Gastroesophageal sphincter (tissue), 4 donors: ENCODE measurements around the gene KCTD19. TPM values are rescaled to one million over a fixed set of nuclear protein-coding genes. Genes with fewer than 3 reads are reported as not detected.
"Not testable (repeated sequence)": the region's sequence is repeated elsewhere in the genome, so short reads cannot be mapped to it uniquely, and the experiment has no call there.

ENCODE experiments used
- ATAC-seq: fragments of 150-250 bp; one replicate; pipeline ENCODE4 v1.9.1; 2016; ENCODE audit warnings: mild to moderate bottlenecking, moderate library complexity
- H3K27ac ChIP-seq, 4 donors: fragments of 200-600 bp; sonication (generic) in 3 of 4; 1 replicate in 3 of 4; 2 replicates in 1 of 4; pipeline ENCODE4 v1.5.1; 2016 to 2019
- H3K27me3 ChIP-seq: fragments of 200-600 bp; sonication (generic); one replicate; pipeline ENCODE4 v1.5.1; 2019
- H3K36me3 ChIP-seq, 2 donors: fragments of 200-600 bp; sonication (generic); one replicate each; pipeline ENCODE4 v1.5.1; 2019; ENCODE audit warnings: control low read depth in 1 of 2
- H3K4me1 ChIP-seq, 3 donors: fragments of 200-600 bp; sonication (generic); 1 replicate in 2 of 3; 2 replicates in 1 of 3; pipeline ENCODE4 v1.5.1; 2016 to 2019; ENCODE audit warnings: control low read depth in 2 of 3
- H3K4me3 ChIP-seq, 2 donors: fragments of 200-600 bp; sonication (generic); one replicate each; pipeline ENCODE4 v1.5.1; 2019; ENCODE audit warnings: mild to moderate bottlenecking in 1 of 2, moderate library complexity in 1 of 2
- H3K9me3 ChIP-seq, 3 donors: fragments of 200-600 bp; sonication (generic); one replicate each; pipeline ENCODE4 v1.5.1; 2017 to 2019; ENCODE audit warnings: control low read depth in 2 of 3
- CTCF ChIP-seq, 4 experiments: fragments of 200-600 bp in 2 of 4; fragments of 450-650 bp in 2 of 4; sonication (generic) in 1 of 4; IDR thresholded peaks; one replicate each; pipeline ENCODE4 v1.5.1; 2017 to 2019; ENCODE audit warnings: antibody characterized with exemption in 4 of 4, mild to moderate bottlenecking in 2 of 4, moderate library complexity in 2 of 4
- EP300 ChIP-seq: sonication (generic); formaldehyde crosslinking; IDR thresholded peaks from one replicate; pipeline ENCODE4 v1.6.1; 2017; ENCODE audit warnings: antibody characterized with exemption, mild to moderate bottlenecking
- POLR2A ChIP-seq, 2 donors: fragments of 450-650 bp; IDR thresholded peaks; one replicate each; pipeline ENCODE4 v1.6.1; 2017; ENCODE audit warnings: antibody characterized with exemption in 2 of 2, mild to moderate bottlenecking in 2 of 2, moderate library complexity in 1 of 2
- POLR2AphosphoS5 ChIP-seq: sonication (generic); formaldehyde crosslinking; IDR thresholded peaks from one replicate; pipeline ENCODE4 v1.6.1; 2017; ENCODE audit warnings: antibody characterized with exemption
- WGBS, 2 donors: methylation state at CpG; one replicate each; pipeline ENCODE4 v1.1.5; 2018; ENCODE audit warnings: low coverage in 1 of 2; 5-methylcytosine and 5-hydroxymethylcytosine counted together
- total RNA-seq, 4 donors: library from RNA; depleted of rRNA; stranded (reverse); fragments of >200 nt; gene quantifications; one replicate each; pipeline ENCODE4 v1.1.0, GENCODE V29; 2016

KCTD19 gene
- total RNA-seq, 4 donors from 2014 or later = 0.13 to 0.19 TPM; not detected in 2

- H3K27ac ChIP-seq = no peak overlapping the region
- H3K27me3 ChIP-seq = no peaks in the 10 kb centered on the region
- H3K4me1 ChIP-seq = no peaks in the 10 kb centered on the region
- TF ChIP-seq POLR2AphosphoS5 (no peak), POLR2A (IDR thresholded peaks at IDR 0.05) (no peak), EP300 (no peak), CTCF (IDR thresholded peaks at IDR 0.05) (no peak)
- H3K9me3 ChIP-seq = no peaks in the 10 kb centered on the region
- H3K36me3 ChIP-seq = no peaks in the 10 kb centered on the region
- no peak for ATAC-seq
- 75 to 88% methylated on average over 2 to 4 of the region's 4 CpGs for WGBS, 2 donors
- no peak overlapping the region for H3K4me3 ChIP-seq
Observed at GRCh38 chr16:67357561-67357960, 31.0 kb upstream of the KCTD19 start.

GRCh38 chr16:67356396-67356795, 29.9 kb upstream of the KCTD19 start:
- no peaks in the 10 kb centered on the region for H3K36me3 ChIP-seq
- no peaks in the 10 kb centered on the region for H3K4me1 ChIP-seq
- H3K27me3 ChIP-seq = no peaks in the 10 kb centered on the region
- no peak overlapping the region for H3K27ac ChIP-seq
- H3K4me3 ChIP-seq = no peak overlapping the region
- H3K9me3 ChIP-seq = no peaks in the 10 kb centered on the region
- WGBS, 2 donors = 49 to 62% methylated on average over 2 to 3 of the region's 3 CpGs
- no peak for TF ChIP-seq POLR2AphosphoS5
- ATAC-seq = no peak

GRCh38 chr16:67352463-67352862, 25.9 kb upstream of the KCTD19 start:
- H3K4me3 ChIP-seq, H3K4me1 ChIP-seq, H3K9me3 ChIP-seq, H3K36me3 ChIP-seq, ATAC-seq, H3K27ac ChIP-seq, H3K27me3 ChIP-seq: not testable (repeated sequence)
- 90 to 100% methylated on average over 3 of the region's 3 CpGs for WGBS, 2 donors

- H3K27me3 ChIP-seq = no peaks in the 10 kb centered on the region
- H3K4me3 ChIP-seq = no peak overlapping the region
- no peaks in the 10 kb centered on the region for H3K4me1 ChIP-seq
- H3K9me3 ChIP-seq = no peaks in the 10 kb centered on the region
- no peak overlapping the region for H3K27ac ChIP-seq
- H3K36me3 ChIP-seq = no peaks in the 10 kb centered on the region
- WGBS, 2 donors = 100% methylated on average over 1 of the region's 1 CpG
- ATAC-seq = no peak
- TF ChIP-seq POLR2AphosphoS5 (no peak), EP300 (no peak), CTCF (IDR thresholded peaks at IDR 0.05) (no peak), POLR2A (IDR thresholded peaks at IDR 0.05) (no peak)
Observed at GRCh38 chr16:67350324-67350723, 23.8 kb upstream of the KCTD19 start.

- no peaks in the 10 kb centered on the region for H3K36me3 ChIP-seq
- no peaks in the 10 kb centered on the region for H3K27me3 ChIP-seq
- no peaks in the 10 kb centered on the region for H3K4me1 ChIP-seq
- H3K27ac ChIP-seq = no peak overlapping the region
- no peak for ATAC-seq
- no peak overlapping the region for H3K4me3 ChIP-seq
- TF ChIP-seq EP300 (no peak), POLR2A (IDR thresholded peaks at IDR 0.05) (no peak), POLR2AphosphoS5 (no peak), CTCF (IDR thresholded peaks at IDR 0.05) (peak in 3 of 4 experiments; percentile 18 to 39 (median 29))
- no peaks in the 10 kb centered on the region for H3K9me3 ChIP-seq
Observed at GRCh38 chr16:67349172-67349571, 22.6 kb upstream of the KCTD19 start.

GRCh38 chr16:67346341-67346740, 19.8 kb upstream of the KCTD19 start:
- ATAC-seq = no peak
- WGBS, 2 donors = 69 to 82% methylated on average over 3 of the region's 3 CpGs
- no peaks in the 10 kb centered on the region for H3K27me3 ChIP-seq
- H3K27ac ChIP-seq = no peak overlapping the region
- no peak overlapping the region for H3K4me3 ChIP-seq
- H3K4me1 ChIP-seq = no peaks in the 10 kb centered on the region
- no peaks in the 10 kb centered on the region for H3K36me3 ChIP-seq
- H3K9me3 ChIP-seq = no peaks in the 10 kb centered on the region
- TF ChIP-seq POLR2AphosphoS5 = no peak
- no peak for TF ChIP-seq POLR2A (IDR thresholded peaks at IDR 0.05)
- no peak for TF ChIP-seq EP300
- no peak for TF ChIP-seq CTCF (IDR thresholded peaks at IDR 0.05)
